K562 (cell line): ENCODE results near the gene STK25. TPM values are rescaled to one million over a fixed set of nuclear protein-coding genes. Genes with fewer than 3 reads are reported as not detected.

Experiments used
- ATF2 ChIP-seq: sonication (generic); formaldehyde crosslinking; IDR thresholded peaks from 2 replicates; pipeline ENCODE4 v1.8.1; 2022; ENCODE audit warnings: missing genetic modification reagents
- CREB3L1 ChIP-seq: fragments of 450-650 bp; IDR thresholded peaks from 2 replicates; pipeline ENCODE4 v1.6.1; 2014; ENCODE audit warnings: low read depth, mild to moderate bottlenecking, moderate library complexity, borderline replicate concordance
- CXXC5 ChIP-seq: fragments of 250-450 bp; sonication (Bioruptor Pico); IDR thresholded peaks from 2 replicates; pipeline ENCODE4 v1.8.0; 2022; ENCODE audit warnings: inconsistent platforms, mild to moderate bottlenecking, moderate library complexity
- DNMT1 ChIP-seq: fragments of 450-650 bp; IDR thresholded peaks from 2 replicates; pipeline ENCODE4 v1.6.1; 2016; ENCODE audit warnings: antibody characterized with exemption, mild to moderate bottlenecking
- FOXA1 ChIP-seq: fragments of 450-650 bp; IDR thresholded peaks from 2 replicates; pipeline ENCODE4 v1.6.1; 2016; ENCODE audit warnings: mild to moderate bottlenecking, borderline replicate concordance
- HMG20A ChIP-seq: fragments of 450-650 bp; formaldehyde crosslinking; conservative IDR thresholded peaks from 2 replicates; pipeline ENCODE4 v1.4.0; 2020; ENCODE audit warnings: mild to moderate bottlenecking, mixed read lengths
- ILK ChIP-seq: fragments of 450-650 bp; IDR thresholded peaks from 2 replicates; pipeline ENCODE4 v1.6.1; 2016; ENCODE audit warnings: missing genetic modification characterization, low read depth, mild to moderate bottlenecking, missing compliant biosample characterization, moderate library complexity, borderline replicate concordance
- IRF1 ChIP-seq: sonication (generic); formaldehyde crosslinking; IDR thresholded peaks from 2 replicates; pipeline ENCODE4 v1.8.0; 2022; ENCODE audit warnings: missing genetic modification reagents, mild to moderate bottlenecking, borderline replicate concordance
- MAFG ChIP-seq: fragments of 450-650 bp; conservative IDR thresholded peaks from 2 replicates; pipeline ENCODE4 v1.6.1; 2016; ENCODE audit warnings: missing genetic modification characterization, missing compliant biosample characterization
- MNT ChIP-seq, 2 experiments: fragments of 450-650 bp; conservative IDR thresholded peaks; 2 replicates each; pipeline ENCODE4 v1.6.1; 2017; ENCODE audit warnings: mild to moderate bottlenecking in 2 of 2, moderate library complexity in 2 of 2
- NEUROD1 ChIP-seq: fragments of 150-350 bp; IDR thresholded peaks from 2 replicates; pipeline ENCODE4 v1.6.1; 2014; ENCODE audit warnings: borderline replicate concordance, low read length, low read depth; ENCODE audit not compliant: partially characterized antibody
- POLR2AphosphoS5 ChIP-seq: IDR thresholded peaks from 2 replicates; pipeline ENCODE4 v1.6.1; 2011; ENCODE audit warnings: mild to moderate bottlenecking, low read depth, low read length, moderate library complexity; ENCODE audit not compliant: control insufficient read depth, insufficient read depth
- SP2 ChIP-seq: IDR thresholded peaks from 2 replicates; pipeline ENCODE4 v1.6.1; 2011; ENCODE audit warnings: mild to moderate bottlenecking, low read depth, low read length, moderate library complexity; ENCODE audit not compliant: poor library complexity, severe bottlenecking; ENCODE audit errors: extremely low read depth
- TCF15 ChIP-seq: fragments of 250-450 bp; sonication (Bioruptor Pico); IDR thresholded peaks from 2 replicates; pipeline ENCODE4 v1.8.0; 2022; ENCODE audit warnings: moderate library complexity, mild to moderate bottlenecking, inconsistent platforms
- TFAM ChIP-seq: fragments of 250-450 bp; sonication (Bioruptor Pico); conservative IDR thresholded peaks from 2 replicates; pipeline ENCODE4 v1.5.0; 2021; ENCODE audit warnings: mild to moderate bottlenecking, moderate library complexity
- ZNF124 ChIP-seq: sonication (generic); formaldehyde crosslinking; IDR thresholded peaks from 2 replicates; pipeline ENCODE4 v1.8.1; 2022; ENCODE audit warnings: missing genetic modification reagents
- ZNF232 ChIP-seq: sonication (generic); formaldehyde crosslinking; IDR thresholded peaks from 2 replicates; pipeline ENCODE4 v1.8.0; 2022; ENCODE audit warnings: mild to moderate bottlenecking, missing genetic modification reagents
- ZNF395 ChIP-seq: fragments of 200-800 bp; sonication (Bioruptor generic); IDR thresholded peaks from 2 replicates; pipeline ENCODE4 v1.6.1; 2017; ENCODE audit warnings: missing genetic modification characterization, missing compliant biosample characterization
- ZNF695 ChIP-seq: fragments of 450-650 bp; formaldehyde crosslinking; IDR thresholded peaks from 2 replicates; pipeline ENCODE4 v1.4.0; 2020; ENCODE audit warnings: mild to moderate bottlenecking, moderate library complexity
- ZNF717 ChIP-seq: fragments of 250-450 bp; sonication (Bioruptor Pico); IDR thresholded peaks from 2 replicates; pipeline ENCODE4 v1.5.0; 2021
- polyA plus RNA-seq, 8 experiments: library from polyadenylated mRNA; depleted of rRNA in 4 of 8; stranded (reverse) in 5 of 8; unstranded in 3 of 8; fragments of >200 nt; fragmentation: Nextera tagmentation in 2 of 8; fragmentation: Illumina TruSeq in 1 of 8; extraction: Ambion mirVana in 2 of 8; extraction: Trizol in 1 of 8; gene quantifications; 2 replicates each; pipeline versions ENCODE4 v1.2.1 to v1.2.3, GENCODE V29; 2011 to 2014; ENCODE audit warnings: inconsistent platforms in 1 of 8, missing spikeins in 1 of 8
- total RNA-seq, 7 experiments: library from RNA; depleted of rRNA in 6 of 7; stranded (reverse); fragments of >200 nt in 6 of 7; fragmentation: Illumina TruSeq in 2 of 7; extraction: Trizol in 2 of 7; gene quantifications; 2 replicates each; pipeline versions ENCODE4 v1.2.1 to v1.2.3, GENCODE V29; 2011 to 2021; ENCODE audit warnings: low replicate concordance in 1 of 7

STK25 gene
- total and polyA plus RNA-seq, 9 of the 15 experiments (the other 6 are each of a cell fraction or from before 2014, with no cell fraction given): 5.4 to 177 (median 116) TPM

- no peak for TF ChIP-seq SP2
- TF ChIP-seq ZNF124 (CRISPR knock-in tag): no peak
- TF ChIP-seq TCF15 (CRISPR knock-in tag): no peak
- no peak for TF ChIP-seq DNMT1
- no peak for TF ChIP-seq TFAM
- no peak for TF ChIP-seq FOXA1
- no peak for TF ChIP-seq MAFG
- TF ChIP-seq HMG20A (CRISPR knock-in tag): no peak
- TF ChIP-seq NEUROD1: no peak
- no peak for TF ChIP-seq POLR2AphosphoS5
- TF ChIP-seq ZNF717: no peak
- TF ChIP-seq ATF2 (CRISPR knock-in tag): no peak
- no peak for TF ChIP-seq IRF1 (CRISPR knock-in tag)
- no peak for TF ChIP-seq CREB3L1
- TF ChIP-seq ZNF232: no peak
- 0 out of 2 replicates have a peak, but pooled peaks have one; percentile 28 for TF ChIP-seq CXXC5
- no peak for TF ChIP-seq ZNF695
- no peak for TF ChIP-seq ZNF395
- TF ChIP-seq ILK (tag): no peak
- TF ChIP-seq MNT (conservative IDR thresholded peaks at IDR 0.05): peak; percentile 52 to 61; a peak in 3 of 4 replicates
Measured at GRCh38 chr2:241507430-241508239, 749 bp downstream of the STK25 start (continued).
